Measurements from ENCODE around the gene GPR119. TPM values are rescaled to one million over a fixed set of nuclear protein-coding genes. Genes with fewer than 3 reads are reported as not detected.

The GPR119 gene
- total RNA-seq, 1 donor: not detected

DNA sequence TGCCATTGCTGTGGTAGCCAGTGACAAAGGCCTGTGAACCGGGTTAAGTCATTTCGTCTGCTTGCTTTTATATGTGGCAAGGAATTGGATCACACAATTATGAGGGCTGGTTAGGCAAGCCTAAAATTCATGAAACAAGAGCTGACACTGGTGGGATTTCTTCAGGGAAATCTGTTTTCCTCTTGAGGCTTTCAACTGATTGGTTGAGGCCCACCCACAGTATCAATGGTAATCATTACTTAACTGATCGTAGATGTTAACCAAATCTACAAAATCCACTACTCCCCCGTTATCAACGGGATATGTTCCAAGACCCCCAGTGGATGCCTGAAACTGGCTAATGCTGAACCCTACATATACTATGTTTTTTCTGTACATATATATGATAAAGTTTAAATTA lies 29.3 kb upstream of the GPR119 start:
- DNase-seq (ENCODE audit: insufficient read length, low spot score, missing footprints): no peak
- Histone ChIP-seq H3K79me2 (ENCODE audit: insufficient read depth, low read length) (no peaks in the 10 kb centered on the region), H3K4me1 (ENCODE audit: insufficient read depth, low read length) (no peaks in the 10 kb centered on the region), H3K4me2 (ENCODE audit: insufficient read depth, low read length) (no peak overlapping the region), H2AFZ (ENCODE audit: low read length) (no peak overlapping the region), H3K4me3 (ENCODE audit: insufficient read depth, low read length) (no peak overlapping the region), H3K27me3 (ENCODE audit: insufficient read depth, low read length) (no peaks in the 10 kb centered on the region), H4K20me1 (ENCODE audit: insufficient read depth, low read length) (no peaks in the 10 kb centered on the region), H3K9me3 (ENCODE audit: low read depth, low read length) (no peaks in the 10 kb centered on the region), H3K27ac (ENCODE audit: low read depth, low read length) (no peak overlapping the region), H3K36me3 (ENCODE audit: insufficient read depth, low read length) (peaks cover 16% of the 10 kb centered on the region)
- TF ChIP-seq, protein P1, sequence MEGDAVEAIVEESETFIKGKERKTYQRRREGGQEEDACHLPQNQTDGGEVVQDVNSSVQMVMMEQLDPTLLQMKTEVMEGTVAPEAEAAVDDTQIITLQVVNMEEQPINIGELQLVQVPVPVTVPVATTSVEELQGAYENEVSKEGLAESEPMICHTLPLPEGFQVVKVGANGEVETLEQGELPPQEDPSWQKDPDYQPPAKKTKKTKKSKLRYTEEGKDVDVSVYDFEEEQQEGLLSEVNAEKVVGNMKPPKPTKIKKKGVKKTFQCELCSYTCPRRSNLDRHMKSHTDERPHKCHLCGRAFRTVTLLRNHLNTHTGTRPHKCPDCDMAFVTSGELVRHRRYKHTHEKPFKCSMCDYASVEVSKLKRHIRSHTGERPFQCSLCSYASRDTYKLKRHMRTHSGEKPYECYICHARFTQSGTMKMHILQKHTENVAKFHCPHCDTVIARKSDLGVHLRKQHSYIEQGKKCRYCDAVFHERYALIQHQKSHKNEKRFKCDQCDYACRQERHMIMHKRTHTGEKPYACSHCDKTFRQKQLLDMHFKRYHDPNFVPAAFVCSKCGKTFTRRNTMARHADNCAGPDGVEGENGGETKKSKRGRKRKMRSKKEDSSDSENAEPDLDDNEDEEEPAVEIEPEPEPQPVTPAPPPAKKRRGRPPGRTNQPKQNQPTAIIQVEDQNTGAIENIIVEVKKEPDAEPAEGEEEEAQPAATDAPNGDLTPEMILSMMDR (IDR thresholded peaks at IDR 0.05; ENCODE audit: extremely low read depth, low read depth, low read length): no peak

DNA sequence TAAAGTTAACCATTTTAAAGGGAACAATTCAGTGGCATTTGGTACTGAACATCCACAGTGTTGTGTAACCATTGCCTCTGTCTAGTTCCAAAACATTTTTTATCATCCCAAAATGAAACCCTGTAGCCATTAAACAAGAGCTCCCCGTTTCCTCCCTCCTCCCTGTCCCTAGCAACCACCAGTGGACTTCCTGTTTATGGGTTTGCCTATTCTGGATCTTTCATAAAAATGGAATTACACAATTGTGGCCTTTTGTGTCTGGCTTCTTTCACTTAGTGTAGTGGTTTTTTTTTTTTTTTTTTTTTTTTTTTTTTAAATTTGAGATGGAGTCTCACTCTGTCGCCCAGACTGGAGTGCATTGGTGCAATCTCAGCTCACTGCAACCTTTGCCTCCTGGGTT lies 27.9 kb upstream of the GPR119 start:
- H3K4me1 ChIP-seq (ENCODE audit: insufficient read depth, low read length): no peaks in the 10 kb centered on the region
- no peaks in the 10 kb centered on the region for H3K79me2 ChIP-seq (ENCODE audit: insufficient read depth, low read length)
- H3K27ac ChIP-seq (ENCODE audit: low read depth, low read length): no peak overlapping the region
- H3K4me3 ChIP-seq (ENCODE audit: insufficient read depth, low read length): no peak overlapping the region
- H3K4me2 ChIP-seq (ENCODE audit: insufficient read depth, low read length): no peak overlapping the region
- TF ChIP-seq, protein P1 (IDR thresholded peaks at IDR 0.05; ENCODE audit: extremely low read depth, low read depth, low read length): no peak
- DNase-seq (ENCODE audit: insufficient read length, low spot score, missing footprints): no peak
- H3K36me3 ChIP-seq (ENCODE audit: insufficient read depth, low read length): peaks cover 21% of the 10 kb centered on the region
- no peaks in the 10 kb centered on the region for H4K20me1 ChIP-seq (ENCODE audit: insufficient read depth, low read length)
- no peak overlapping the region for H2AFZ ChIP-seq (ENCODE audit: low read length)
- no peaks in the 10 kb centered on the region for H3K9me3 ChIP-seq (ENCODE audit: low read depth, low read length)
- H3K27me3 ChIP-seq (ENCODE audit: insufficient read depth, low read length): no peaks in the 10 kb centered on the region

DNA sequence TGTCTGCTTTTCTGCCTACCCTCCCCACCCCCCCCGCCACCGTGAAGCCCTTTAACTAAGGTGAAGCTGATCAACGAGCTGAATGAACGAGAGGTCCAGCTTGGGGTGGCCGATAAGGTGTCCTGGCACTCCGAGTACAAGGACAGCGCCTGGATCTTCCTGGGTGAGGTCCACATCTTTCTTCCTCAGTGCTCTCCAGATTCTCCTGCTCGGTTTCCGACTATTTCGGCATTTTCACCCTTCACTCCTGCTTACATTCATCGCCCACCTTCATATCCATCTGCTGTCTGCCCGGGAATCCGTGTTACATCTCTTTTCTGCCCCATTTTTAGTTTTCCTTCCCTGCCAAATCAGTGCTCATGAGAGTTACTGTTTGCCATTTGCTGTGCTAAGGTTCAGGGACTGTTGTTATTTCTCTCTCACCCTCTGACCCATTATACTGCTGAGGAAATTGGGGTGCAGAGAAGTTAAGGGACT lies 16.8 kb upstream of the GPR119 start:
- no peak for DNase-seq (ENCODE audit: insufficient read length, low spot score, missing footprints)
- Histone ChIP-seq H3K27me3 (ENCODE audit: insufficient read depth, low read length) (peaks cover 10% of the 10 kb centered on the region), H4K20me1 (ENCODE audit: insufficient read depth, low read length) (no peaks in the 10 kb centered on the region), H3K9me3 (ENCODE audit: low read depth, low read length) (no peaks in the 10 kb centered on the region), H3K79me2 (ENCODE audit: insufficient read depth, low read length) (peaks cover 21% of the 10 kb centered on the region), H3K27ac (ENCODE audit: low read depth, low read length) (peak overlapping the region; percentile 80), H3K4me1 (ENCODE audit: insufficient read depth, low read length) (peaks cover 7% of the 10 kb centered on the region), H2AFZ (ENCODE audit: low read length) (peak overlapping the region; percentile 92), H3K4me3 (ENCODE audit: insufficient read depth, low read length) (peak overlapping the region; percentile 83), H3K4me2 (ENCODE audit: insufficient read depth, low read length) (peak overlapping the region; percentile 98), H3K36me3 (ENCODE audit: insufficient read depth, low read length) (peaks cover 9% of the 10 kb centered on the region)
- TF ChIP-seq, protein P1 (IDR thresholded peaks at IDR 0.05; ENCODE audit: extremely low read depth, low read depth, low read length): no peak

DNA sequence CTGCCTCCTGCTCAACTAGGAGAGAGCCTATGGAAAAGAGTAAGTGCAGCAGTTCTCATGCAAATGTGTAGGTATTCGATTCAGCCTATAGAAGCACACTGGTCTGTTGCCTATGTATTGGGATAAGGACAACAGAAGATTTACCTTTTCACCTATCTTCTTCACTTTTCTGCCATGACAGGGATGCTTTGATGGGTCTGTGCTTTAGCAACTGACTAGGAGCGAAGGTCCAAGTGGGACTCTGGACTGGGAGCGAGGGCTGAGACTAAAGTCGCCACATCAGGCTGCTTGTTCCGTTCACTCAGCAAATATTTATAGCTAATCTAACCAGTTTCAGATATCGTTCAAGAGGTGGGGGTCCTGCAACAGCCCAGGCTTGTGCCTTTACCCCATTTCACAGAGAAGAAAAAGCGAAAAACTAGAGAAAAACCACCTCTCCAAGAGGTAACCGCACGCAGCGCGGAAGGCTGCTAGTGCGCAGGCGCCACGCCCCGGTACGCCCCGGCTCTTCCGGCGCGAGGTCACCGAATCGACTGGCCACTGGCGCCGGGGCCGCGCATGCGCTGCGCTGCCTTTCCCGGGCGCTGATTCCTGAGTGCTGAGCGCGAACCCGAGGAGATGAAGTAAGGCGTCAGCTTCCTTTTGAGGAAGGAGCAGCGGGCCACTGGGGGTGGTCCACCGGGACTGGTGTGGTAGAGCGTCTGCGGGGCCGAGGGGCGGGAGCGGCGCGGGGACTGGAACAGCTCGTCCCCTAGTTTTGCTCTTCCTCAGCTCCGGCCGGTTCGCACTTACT lies 16.1 kb upstream of the GPR119 start, which contains the start of gene RBMX2:
RBMX2 (plus strand) TSS at position 573 of the 793 bp plus-strand sequence; CDS start at position 619, 46 bp downstream.
- Histone ChIP-seq H3K9me3 (ENCODE audit: low read depth, low read length) (no peaks in the 10 kb centered on the region), H3K4me2 (ENCODE audit: insufficient read depth, low read length) (peak within 1 kb of the TSS; percentile 98), H3K27ac (ENCODE audit: low read depth, low read length) (peak within 1 kb of the TSS; percentile 80), H3K4me1 (ENCODE audit: insufficient read depth, low read length) (peaks cover 7% of the 10 kb centered on the region), H3K79me2 (ENCODE audit: insufficient read depth, low read length) (peaks cover 21% of the 10 kb centered on the region), H3K4me3 (ENCODE audit: insufficient read depth, low read length) (peak within 1 kb of the TSS; percentile 83), H3K36me3 (ENCODE audit: insufficient read depth, low read length) (peaks cover 9% of the 10 kb centered on the region), H2AFZ (ENCODE audit: low read length) (peak within 1 kb of the TSS; percentile 92), H4K20me1 (ENCODE audit: insufficient read depth, low read length) (no peaks in the 10 kb centered on the region), H3K27me3 (ENCODE audit: insufficient read depth, low read length) (peaks cover 10% of the 10 kb centered on the region)
- DNase-seq (ENCODE audit: insufficient read length, low spot score, missing footprints): peak; percentile 96
- TF ChIP-seq, protein P1 (IDR thresholded peaks at IDR 0.05; ENCODE audit: extremely low read depth, low read depth, low read length): no peak

All from osteoblast (primary cell).